ENCODE measurements around the gene AURKA.

- TF ChIP-seq CTCF (IDR thresholded peaks at IDR 0.05): no peak
- TF ChIP-seq POLR2A (IDR thresholded peaks at IDR 0.05): no peak
Observed at GRCh38 chr20:56382696-56383095, 9.3 kb downstream of the AURKA start.
